ENCODE data around the gene NUDT4. TPM values are rescaled to one million over a fixed set of nuclear protein-coding genes. Genes with fewer than 3 reads are reported as not detected.

The NUDT4 gene
- total and polyA plus RNA-seq, 2 donors (not counting 3 experiments of a cell fraction or from before 2014, with no cell fraction given): 76.0 to 161 TPM

DNA sequence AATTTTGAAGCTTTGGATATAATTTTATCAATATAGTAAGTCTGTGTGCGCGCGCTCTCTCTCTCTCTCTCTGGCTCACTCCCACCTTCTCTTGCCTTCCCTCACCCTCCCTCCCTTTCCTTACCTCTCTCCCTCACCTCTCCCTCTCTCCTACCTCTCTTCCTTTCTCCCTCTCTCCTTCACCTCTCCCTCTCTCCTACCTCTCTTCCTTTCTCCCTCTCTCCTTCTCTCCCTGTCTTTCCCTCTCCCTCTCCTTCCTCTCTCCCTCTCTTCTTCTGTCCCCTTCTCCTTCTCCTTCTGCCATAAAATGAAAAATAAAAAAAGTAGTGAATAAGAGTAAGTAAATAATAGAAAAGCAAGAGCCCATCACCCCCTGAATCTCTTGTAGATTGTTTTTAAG lies 9.0 kb upstream of the NUDT4 start:
- ChIA-PET POLR2A (no interaction called here), CTCF (no interaction called here)
- dilution Hi-C loops (cut with MboI; ENCODE audit: extremely low pct_ligation_motif_present, low sequenced_read_pairs): no loop called here
- no peak overlapping the region for H3K4me3 ChIP-seq (replicated peaks in 1 of 3; ENCODE audit: insufficient read depth in 1 of 3, low read depth in 1 of 3, low read length in 3 of 3)
- H3K27me3 ChIP-seq (ENCODE audit: control insufficient read depth in 2 of 2, insufficient read depth in 2 of 2, low read length in 2 of 2): no peaks in the 10 kb centered on the region
- H3K27ac ChIP-seq (ENCODE audit: insufficient read depth, low read depth, low read length): no peak overlapping the region
- H3K36me3 ChIP-seq (ENCODE audit: control insufficient read depth in 2 of 2, extremely low read depth in 1 of 2, insufficient read depth in 2 of 2, low read length in 2 of 2): no peaks in the 10 kb centered on the region
- H3K4me1 ChIP-seq (ENCODE audit: control insufficient read depth, extremely low read depth, insufficient read depth, low read length): peaks cover 10% of the 10 kb centered on the region
- H3K9me1 ChIP-seq (replicated peaks; ENCODE audit: control insufficient read depth, extremely low read depth, insufficient read depth, low read length): no peaks in the 10 kb centered on the region
- DNase-seq (ENCODE audit: low read depth, low spot score) (no peak), FAIRE-seq (no peak)
- no TSS peak for BruUV-seq (replicated peaks)
- H3K9me3 ChIP-seq (replicated peaks; ENCODE audit: control insufficient read depth, insufficient read depth, low read length): no peaks in the 10 kb centered on the region
- no peaks in the 10 kb centered on the region for H4K20me1 ChIP-seq (replicated peaks; ENCODE audit: control insufficient read depth, extremely low read depth, insufficient read depth, low read length)
- intact Hi-C loops (cut with micrococcal nuclease): no loop called here
- H2AFZ ChIP-seq (ENCODE audit: low read depth, low read length): no peak overlapping the region
- no peak for TF ChIP-seq JUN (IDR thresholded peaks at IDR 0.05; ENCODE audit: borderline replicate concordance, insufficient read depth, insufficient read length, low read depth)
- TF ChIP-seq, protein P1, sequence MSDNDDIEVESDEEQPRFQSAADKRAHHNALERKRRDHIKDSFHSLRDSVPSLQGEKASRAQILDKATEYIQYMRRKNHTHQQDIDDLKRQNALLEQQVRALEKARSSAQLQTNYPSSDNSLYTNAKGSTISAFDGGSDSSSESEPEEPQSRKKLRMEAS (IDR thresholded peaks at IDR 0.05; ENCODE audit: insufficient read depth, insufficient read length): no peak
- TF ChIP-seq POLR2A (IDR thresholded peaks at IDR 0.05; ENCODE audit: low read depth, low read length): no peak
- no peak for TF ChIP-seq POLR2AphosphoS5 (IDR thresholded peaks at IDR 0.05; ENCODE audit: insufficient read depth, low read depth, low read length)
- no peak for TF ChIP-seq EZH2 (IDR thresholded peaks at IDR 0.05; ENCODE audit: borderline replicate concordance, low read depth, low read length, severe bottlenecking)
- TF ChIP-seq CTCF (IDR thresholded peaks at IDR 0.05; ENCODE audit: extremely low read depth in 1 of 2, insufficient read depth in 1 of 2, low read depth in 1 of 2, low read length in 2 of 2): no peak
- TF ChIP-seq MYC (IDR thresholded peaks at IDR 0.05; ENCODE audit: low read depth, low read length): no peak
- TF ChIP-seq FOS (IDR thresholded peaks at IDR 0.05; ENCODE audit: borderline replicate concordance, insufficient read depth, low read length): no peak
- no peak for TF ChIP-seq GATA2 (IDR thresholded peaks at IDR 0.05; ENCODE audit: insufficient read depth, insufficient read length, low read depth, low read length)
- no peak overlapping the region for H3K4me2 ChIP-seq (ENCODE audit: insufficient read depth, low read length)
- no peaks in the 10 kb centered on the region for H3K79me2 ChIP-seq (ENCODE audit: control insufficient read depth, insufficient read depth, low read length)
- no peak overlapping the region for H3K9ac ChIP-seq (replicated peaks; ENCODE audit: extremely low read depth, insufficient read depth, low read length)
